Skeletal muscle cell (primary cell): ENCODE measurements around the gene ZNF740.
"Not testable (repeated sequence)": the region's sequence is repeated elsewhere in the genome, so short reads cannot be mapped to it uniquely, and the experiment has no call there.

Experiments used
- DNase-seq: peaks from one replicate; pipeline ENCODE4 v3.0.0-alpha.2; 2010; ENCODE audit warnings: low read depth
- H3K4me3 ChIP-seq: 2 replicates; pipeline ENCODE4 v1.5.1; 2011; ENCODE audit warnings: low read depth, mild to moderate bottlenecking, control low read depth, low read length, moderate library complexity

Gene ZNF740

GRCh38 chr12:53191885-53192530 is 11.5 kb downstream of the ZNF740 start:
- no peak for DNase-seq
- no peak overlapping the region for H3K4me3 ChIP-seq

GRCh38 chr12:53192531-53193021 is 12.1 kb downstream of the ZNF740 start:
- H3K4me3 ChIP-seq: no peak overlapping the region

GRCh38 chr12:53193040-53193439 is 12.5 kb downstream of the ZNF740 start:
- H3K4me3 ChIP-seq: no peak overlapping the region
- DNase-seq: no peak

More at GRCh38 chr12:53192531-53193021, 12.1 kb downstream of the ZNF740 start:
- DNase-seq: no peak

GRCh38 chr12:53193985-53194716 is 13.6 kb downstream of the ZNF740 start:
- no peak overlapping the region for H3K4me3 ChIP-seq
- no peak for DNase-seq

- no peak overlapping the region for H3K4me3 ChIP-seq
- DNase-seq: no peak
Observed at GRCh38 chr12:53194973-53195372, 14.5 kb downstream of the ZNF740 start.

GRCh38 chr12:53195516-53196420 is 15.2 kb downstream of the ZNF740 start:
- no peak for DNase-seq
- H3K4me3 ChIP-seq: no peak overlapping the region

GRCh38 chr12:53196486-53196885 is 16.0 kb downstream of the ZNF740 start:
- DNase-seq: no peak
- no peak overlapping the region for H3K4me3 ChIP-seq

GRCh38 chr12:53197011-53197640 is 16.6 kb downstream of the ZNF740 start:
- H3K4me3 ChIP-seq: no peak overlapping the region

GRCh38 chr12:53198486-53199110 is 18.1 kb downstream of the ZNF740 start:
- DNase-seq: no peak
- no peak overlapping the region for H3K4me3 ChIP-seq

More at GRCh38 chr12:53197011-53197640, 16.6 kb downstream of the ZNF740 start:
- no peak for DNase-seq

- no peak for DNase-seq
- no peak overlapping the region for H3K4me3 ChIP-seq
Observed at GRCh38 chr12:53199700-53200099, 19.2 kb downstream of the ZNF740 start.

GRCh38 chr12:53200107-53200457 is 19.6 kb downstream of the ZNF740 start:
- H3K4me3 ChIP-seq: no peak overlapping the region
- no peak for DNase-seq

- no peak overlapping the region for H3K4me3 ChIP-seq
- no peak for DNase-seq
Observed at GRCh38 chr12:53200458-53201176, 20.1 kb downstream of the ZNF740 start.

- no peak for DNase-seq
- no peak overlapping the region for H3K4me3 ChIP-seq
Observed at GRCh38 chr12:53201177-53201541, 20.6 kb downstream of the ZNF740 start.

GRCh38 chr12:53201639-53202038 is 21.1 kb downstream of the ZNF740 start:
- no peak for DNase-seq
- no peak overlapping the region for H3K4me3 ChIP-seq

- not testable (repeated sequence) for H3K4me3 ChIP-seq, DNase-seq
Observed at GRCh38 chr12:53202316-53202715, 21.8 kb downstream of the ZNF740 start.

- no peak overlapping the region for H3K4me3 ChIP-seq
- DNase-seq: no peak
Observed at GRCh38 chr12:53204351-53204750, 23.8 kb downstream of the ZNF740 start.

GRCh38 chr12:53205747-53206419 is 25.4 kb downstream of the ZNF740 start:
- H3K4me3 ChIP-seq: no peak overlapping the region
- DNase-seq: peak; percentile 75

- no peak within 1 kb of the TSS for H3K4me3 ChIP-seq
Observed at GRCh38 chr12:53207042-53207441, 26.5 kb downstream of the ZNF740 start, which contains the start of gene ITGB7. TSS of gene ITGB7 (minus strand) at chr12:53207251. CDS start at chr12:53200443, 6,808 bp downstream.

More at GRCh38 chr12:53207042-53207441, 26.5 kb downstream of the ZNF740 start, which contains the start of gene ITGB7:
- no peak for DNase-seq
